Nephron progenitor cell (in vitro differentiated cells): ENCODE data around the gene TMEM38A.

Source experiments
- DNase-seq: peaks from one replicate; pipeline ENCODE4 v3.0.0; 2021
- H3K27ac Mint-ChIP-seq: 2 replicates; pipeline ENCODE4 v1.8.0; 2021; ENCODE audit warnings: mild to moderate bottlenecking, moderate library complexity, mixed read lengths
- H3K27me3 Mint-ChIP-seq: 2 replicates; pipeline ENCODE4 v1.8.0; 2021; ENCODE audit warnings: mild to moderate bottlenecking, low read depth, mixed read lengths; ENCODE audit not compliant: poor library complexity
- H3K36me3 Mint-ChIP-seq: 2 replicates; pipeline ENCODE4 v1.8.0; 2021; ENCODE audit warnings: low read depth, mixed read lengths
- H3K4me1 Mint-ChIP-seq: 2 replicates; pipeline ENCODE4 v1.8.0; 2021; ENCODE audit warnings: mixed read lengths
- H3K4me3 Mint-ChIP-seq: 2 replicates; pipeline ENCODE4 v1.8.0; 2021; ENCODE audit warnings: mild to moderate bottlenecking, moderate library complexity, mixed read lengths
- H3K9me3 Mint-ChIP-seq: 2 replicates; pipeline ENCODE4 v1.8.0; 2021; ENCODE audit warnings: mild to moderate bottlenecking, moderate library complexity, mixed read lengths
- TF ChIP-seq, protein P1 (sequence below): fragments of 200-600 bp; sonication (generic); IDR thresholded peaks from 2 replicates; pipeline ENCODE4 v1.5.0; 2021; ENCODE audit warnings: antibody characterized with exemption

Gene TMEM38A

DNA sequence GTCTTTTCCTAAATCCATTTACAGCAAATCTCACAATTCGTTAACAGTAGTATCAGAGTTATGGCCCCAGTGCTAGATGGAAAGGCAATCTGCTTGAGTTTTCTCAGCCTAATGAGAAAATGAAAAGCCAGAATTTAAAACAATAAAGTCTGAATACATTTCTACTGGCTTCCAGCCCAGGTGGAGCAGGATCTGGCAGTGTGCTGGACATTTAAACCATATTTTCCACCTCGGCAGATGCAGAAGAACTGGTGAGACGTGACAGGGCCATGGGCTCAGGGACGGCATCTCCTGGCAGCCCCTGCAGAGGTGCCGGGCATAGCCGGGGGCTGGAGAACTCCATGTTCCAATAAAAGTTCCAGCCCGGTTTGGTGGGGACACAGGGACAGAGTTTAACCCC is 8.1 kb upstream of the TMEM38A start:
- H3K9me3 Mint-ChIP-seq: no peaks in the 10 kb centered on the region
- DNase-seq: no peak
- peaks cover 5% of the 10 kb centered on the region for H3K4me1 Mint-ChIP-seq
- peaks cover 80% of the 10 kb centered on the region for H3K36me3 Mint-ChIP-seq
- H3K27ac Mint-ChIP-seq: peak overlapping the region; percentile 23
- H3K27me3 Mint-ChIP-seq: peaks cover 3% of the 10 kb centered on the region
- H3K4me3 Mint-ChIP-seq: no peak overlapping the region
- TF ChIP-seq, protein P1, sequence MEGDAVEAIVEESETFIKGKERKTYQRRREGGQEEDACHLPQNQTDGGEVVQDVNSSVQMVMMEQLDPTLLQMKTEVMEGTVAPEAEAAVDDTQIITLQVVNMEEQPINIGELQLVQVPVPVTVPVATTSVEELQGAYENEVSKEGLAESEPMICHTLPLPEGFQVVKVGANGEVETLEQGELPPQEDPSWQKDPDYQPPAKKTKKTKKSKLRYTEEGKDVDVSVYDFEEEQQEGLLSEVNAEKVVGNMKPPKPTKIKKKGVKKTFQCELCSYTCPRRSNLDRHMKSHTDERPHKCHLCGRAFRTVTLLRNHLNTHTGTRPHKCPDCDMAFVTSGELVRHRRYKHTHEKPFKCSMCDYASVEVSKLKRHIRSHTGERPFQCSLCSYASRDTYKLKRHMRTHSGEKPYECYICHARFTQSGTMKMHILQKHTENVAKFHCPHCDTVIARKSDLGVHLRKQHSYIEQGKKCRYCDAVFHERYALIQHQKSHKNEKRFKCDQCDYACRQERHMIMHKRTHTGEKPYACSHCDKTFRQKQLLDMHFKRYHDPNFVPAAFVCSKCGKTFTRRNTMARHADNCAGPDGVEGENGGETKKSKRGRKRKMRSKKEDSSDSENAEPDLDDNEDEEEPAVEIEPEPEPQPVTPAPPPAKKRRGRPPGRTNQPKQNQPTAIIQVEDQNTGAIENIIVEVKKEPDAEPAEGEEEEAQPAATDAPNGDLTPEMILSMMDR: no peak

DNA sequence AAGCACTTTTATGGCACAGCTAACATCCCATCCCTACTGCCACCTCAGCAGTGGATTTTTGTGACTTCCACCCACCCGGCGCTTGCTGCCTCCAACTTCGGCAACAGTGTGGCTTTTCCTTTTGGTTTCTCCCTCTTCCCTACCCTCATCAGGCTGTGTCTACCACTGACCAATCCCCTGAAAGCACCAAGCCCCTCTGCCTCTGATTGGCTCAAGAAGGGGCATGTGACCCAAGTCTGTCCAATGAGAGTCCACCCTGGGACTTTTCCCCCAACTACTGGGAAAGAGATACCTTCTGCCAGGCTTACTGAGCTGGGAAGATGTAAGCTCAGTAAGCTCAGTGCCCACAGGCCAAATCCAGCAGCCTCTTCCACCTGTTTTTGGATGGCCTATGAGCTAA is 6.8 kb upstream of the TMEM38A start:
- H3K9me3 Mint-ChIP-seq: no peaks in the 10 kb centered on the region
- peaks cover 18% of the 10 kb centered on the region for H3K4me1 Mint-ChIP-seq
- peaks cover 6% of the 10 kb centered on the region for H3K27me3 Mint-ChIP-seq
- no peak overlapping the region for H3K27ac Mint-ChIP-seq
- DNase-seq: no peak
- peaks cover 84% of the 10 kb centered on the region for H3K36me3 Mint-ChIP-seq
- TF ChIP-seq, protein P1: no peak
- no peak overlapping the region for H3K4me3 Mint-ChIP-seq

DNA sequence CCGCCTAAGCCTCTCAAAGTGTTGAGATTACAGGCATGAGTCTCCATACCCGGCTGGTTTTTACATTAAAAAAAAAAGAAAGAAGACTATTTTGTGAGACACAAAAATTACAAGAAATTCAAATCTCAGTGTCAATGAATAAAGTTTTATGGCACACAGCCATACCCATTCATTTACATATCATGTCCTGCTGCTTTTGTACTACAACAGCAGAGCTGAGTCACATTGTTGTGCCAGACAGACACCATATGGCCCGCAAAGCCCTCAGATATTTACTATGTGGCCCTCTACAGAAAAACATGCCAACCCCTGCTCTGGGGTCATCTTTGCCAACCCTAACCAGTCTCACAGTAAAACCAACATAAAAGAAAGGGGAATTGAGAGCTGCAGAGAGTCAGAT is 6.3 kb upstream of the TMEM38A start:
- H3K27me3 Mint-ChIP-seq: peaks cover 6% of the 10 kb centered on the region
- no peak for DNase-seq
- no peaks in the 10 kb centered on the region for H3K9me3 Mint-ChIP-seq
- H3K4me1 Mint-ChIP-seq: peaks cover 23% of the 10 kb centered on the region
- no peak overlapping the region for H3K4me3 Mint-ChIP-seq
- TF ChIP-seq, protein P1: no peak
- H3K36me3 Mint-ChIP-seq: peaks cover 81% of the 10 kb centered on the region
- H3K27ac Mint-ChIP-seq: no peak overlapping the region

DNA sequence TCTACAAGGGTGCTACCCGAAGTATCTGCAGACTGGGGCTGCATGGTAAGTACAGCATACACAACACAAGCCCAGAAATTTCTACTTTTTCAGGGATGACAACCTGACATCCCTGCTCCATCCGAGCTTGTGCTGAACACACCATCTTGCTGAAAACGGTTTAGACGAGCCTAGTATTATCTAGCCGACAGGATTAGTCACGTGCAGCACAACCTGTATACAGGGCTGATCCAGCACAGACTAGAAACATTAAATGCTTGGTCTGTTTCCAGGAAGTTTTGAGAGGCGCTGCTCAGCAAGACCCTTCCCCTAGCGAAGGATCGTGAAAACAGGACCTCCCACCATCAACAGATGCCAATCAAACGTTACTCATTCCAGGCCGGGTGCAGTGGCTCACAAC is 5.2 kb upstream of the TMEM38A start:
- peaks cover 23% of the 10 kb centered on the region for H3K4me1 Mint-ChIP-seq
- H3K27me3 Mint-ChIP-seq: peaks cover 6% of the 10 kb centered on the region
- H3K4me3 Mint-ChIP-seq: no peak overlapping the region
- H3K27ac Mint-ChIP-seq: no peak overlapping the region
- H3K9me3 Mint-ChIP-seq: no peaks in the 10 kb centered on the region
- no peak for DNase-seq
- H3K36me3 Mint-ChIP-seq: peaks cover 70% of the 10 kb centered on the region
- TF ChIP-seq, protein P1: no peak

DNA sequence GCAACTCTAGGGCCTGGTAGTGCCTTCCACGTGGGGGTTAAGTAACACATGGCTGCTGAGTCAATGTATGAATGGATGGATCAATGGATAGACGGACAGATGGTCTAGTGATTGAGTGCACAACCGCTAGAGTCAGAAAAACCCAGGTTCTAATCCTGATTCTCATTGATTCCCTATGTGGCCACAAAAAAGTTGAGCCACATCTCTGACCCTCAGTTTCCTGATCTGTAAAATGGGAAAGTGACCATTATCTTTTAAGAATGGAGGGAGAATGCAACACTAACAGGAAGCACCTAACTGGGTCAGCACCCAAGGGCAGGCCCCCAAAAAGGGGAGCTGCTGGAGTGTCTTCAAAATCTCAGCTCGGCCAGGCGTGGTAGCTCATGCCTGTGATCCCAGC is 3.6 kb upstream of the TMEM38A start:
- Mint-ChIP-seq H3K4me3 (peak overlapping the region; percentile 36), H3K9me3 (no peaks in the 10 kb centered on the region), H3K36me3 (peaks cover 54% of the 10 kb centered on the region), H3K27me3 (peaks cover 18% of the 10 kb centered on the region), H3K27ac (no peak overlapping the region), H3K4me1 (peaks cover 32% of the 10 kb centered on the region)
- TF ChIP-seq, protein P1: no peak
- DNase-seq: no peak

DNA sequence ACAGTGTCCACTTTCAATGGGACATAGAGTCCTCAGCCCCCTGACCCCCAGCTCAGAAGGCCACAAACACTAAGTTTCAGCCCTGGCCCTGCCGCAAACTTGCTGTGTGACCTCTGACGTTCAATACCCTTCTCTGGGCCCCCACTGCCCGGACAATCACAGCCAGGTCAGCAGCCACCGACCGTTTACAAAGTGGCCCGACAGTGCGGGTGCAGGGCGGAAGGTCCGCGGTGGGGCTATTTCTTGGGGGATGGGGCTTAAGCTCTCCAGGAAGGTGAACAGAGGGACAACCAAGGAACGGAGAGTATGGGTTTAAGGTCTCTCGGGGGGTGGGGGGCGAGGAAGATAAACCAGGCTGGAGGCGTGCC is 1.5 kb upstream of the TMEM38A start:
- H3K4me1 Mint-ChIP-seq: peaks cover 37% of the 10 kb centered on the region
- H3K4me3 Mint-ChIP-seq: peak overlapping the region; percentile 99
- TF ChIP-seq, protein P1: no peak
- H3K36me3 Mint-ChIP-seq: peaks cover 34% of the 10 kb centered on the region
- peak overlapping the region; percentile 99 for H3K27ac Mint-ChIP-seq
- H3K27me3 Mint-ChIP-seq: peaks cover 38% of the 10 kb centered on the region
- no peak for DNase-seq
- H3K9me3 Mint-ChIP-seq: no peaks in the 10 kb centered on the region
